Hypothalamus (tissue), 51 donors: ENCODE measurements around the gene KAZN.
A peak's percentile ranks its signal among the peaks of the same experiment; 100 is the strongest.

Experiments used
- DNase-seq, 51 donors: peaks; one replicate each; lab custom pipeline; 2025; lab: John Stamatoyannopoulos, UW

The KAZN gene

GRCh38 chr1:14585728-14586127 lies 12.8 kb upstream of the KAZN start:
- DNase-seq, result no peak

GRCh38 chr1:14590411-14591180 lies 7.9 kb upstream of the KAZN start:
- DNase-seq, result no peak

- DNase-seq, result no peak
These were observed 6.9 kb upstream of the KAZN start for GRCh38 chr1:14591600-14591999.

GRCh38 chr1:14592004-14592631 lies 6.4 kb upstream of the KAZN start:
- DNase-seq, result no peak

- DNase-seq, result no peak
These were observed 5.2 kb upstream of the KAZN start for GRCh38 chr1:14593302-14593701.

- no peak for DNase-seq
These were observed 4.4 kb upstream of the KAZN start for GRCh38 chr1:14594045-14594444.

- DNase-seq, result no peak
These were observed 1.9 kb upstream of the KAZN start for GRCh38 chr1:14596591-14596990.

GRCh38 chr1:14597343-14598006 lies 1.0 kb upstream of the KAZN start:
- no peak for DNase-seq

- DNase-seq, result peak in 14 of 51 donors; percentile 11 to 59 (median 42)
These were observed 433 bp upstream of the KAZN start for GRCh38 chr1:14598007-14598497.

- DNase-seq, result peak in 19 of 51 donors; percentile 13 to 50 (median 27)
These were observed 802 bp downstream of the KAZN start for GRCh38 chr1:14599183-14599791.

GRCh38 chr1:14599800-14600199 lies 1.3 kb downstream of the KAZN start:
- no peak for DNase-seq

- DNase-seq, result peak in 1 of 51 donors; percentile 37
These were observed 2.1 kb downstream of the KAZN start for GRCh38 chr1:14600405-14601112.

- DNase-seq, result peak in 23 of 51 donors; percentile 9 to 58 (median 21)
These were observed 3.7 kb downstream of the KAZN start for GRCh38 chr1:14602136-14602535.

GRCh38 chr1:14603645-14604044 lies 5.2 kb downstream of the KAZN start:
- DNase-seq, result no peak

GRCh38 chr1:14604414-14604813 lies 5.9 kb downstream of the KAZN start:
- DNase-seq, result no peak

GRCh38 chr1:14605945-14606344 lies 7.5 kb downstream of the KAZN start:
- no peak for DNase-seq

GRCh38 chr1:14606632-14607031 lies 8.1 kb downstream of the KAZN start:
- peak in 1 of 51 donors; percentile 17 for DNase-seq

GRCh38 chr1:14607295-14607694 lies 8.8 kb downstream of the KAZN start:
- DNase-seq, result peak in 1 of 51 donors; percentile 25

- no peak for DNase-seq
These were observed 9.8 kb downstream of the KAZN start for GRCh38 chr1:14608308-14608707.

- no peak for DNase-seq
These were observed 12.3 kb downstream of the KAZN start for GRCh38 chr1:14610761-14611160.
